Memory B cell (primary cell): ENCODE results near the gene OSBPL9.

Experiments used
- ATAC-seq: fragments of 150-1000 bp; cut with Tn5 transposase; 2 replicates; pipeline ENCODE4 v1.10.0; 2021; ENCODE audit warnings: low read depth, mild to moderate bottlenecking, moderate library complexity
- DNase-seq, 2 donors: peaks; one replicate each; pipeline ENCODE4 v3.0.0; 2022; ENCODE audit warnings: low spot score in 2 of 2
- H3K27ac Mint-ChIP-seq: one replicate; pipeline ENCODE4 v1.8.0; 2022; ENCODE audit warnings: mild to moderate bottlenecking, moderate library complexity, mixed read lengths
- H3K27me3 Mint-ChIP-seq: one replicate; pipeline ENCODE4 v1.8.0; 2022; ENCODE audit warnings: mixed read lengths
- H3K36me3 Mint-ChIP-seq: one replicate; pipeline ENCODE4 v1.8.0; 2022; ENCODE audit warnings: mild to moderate bottlenecking, mixed read lengths
- H3K4me1 Mint-ChIP-seq: one replicate; pipeline ENCODE4 v1.8.0; 2022; ENCODE audit warnings: mixed read lengths
- H3K4me3 Mint-ChIP-seq: one replicate; pipeline ENCODE4 v1.8.0; 2022; ENCODE audit warnings: mild to moderate bottlenecking, moderate library complexity, mixed read lengths
- H3K9me3 Mint-ChIP-seq: one replicate; pipeline ENCODE4 v1.8.0; 2022; ENCODE audit warnings: mixed read lengths

Gene OSBPL9

GRCh38 chr1:51829058-51829457, 212.2 kb downstream of the OSBPL9 start:
- no peaks in the 10 kb centered on the region for H3K27me3 Mint-ChIP-seq
- peaks cover 11% of the 10 kb centered on the region for H3K36me3 Mint-ChIP-seq
- H3K4me3 Mint-ChIP-seq: no peak overlapping the region
- H3K9me3 Mint-ChIP-seq: no peaks in the 10 kb centered on the region
- no peak for ATAC-seq
- no peak for DNase-seq
- H3K27ac Mint-ChIP-seq: no peak overlapping the region
- H3K4me1 Mint-ChIP-seq: no peaks in the 10 kb centered on the region

GRCh38 chr1:51833700-51834099, 216.8 kb downstream of the OSBPL9 start:
- no peak for ATAC-seq
- Mint-ChIP-seq H3K27ac (no peak overlapping the region), H3K36me3 (peaks cover 13% of the 10 kb centered on the region), H3K4me3 (no peak overlapping the region), H3K9me3 (no peaks in the 10 kb centered on the region), H3K4me1 (no peaks in the 10 kb centered on the region), H3K27me3 (no peaks in the 10 kb centered on the region)
- DNase-seq: no peak

GRCh38 chr1:51837243-51837642, 220.4 kb downstream of the OSBPL9 start:
- no peak overlapping the region for H3K4me3 Mint-ChIP-seq
- no peak for ATAC-seq
- no peak overlapping the region for H3K27ac Mint-ChIP-seq
- H3K36me3 Mint-ChIP-seq: peaks cover 14% of the 10 kb centered on the region
- no peaks in the 10 kb centered on the region for H3K9me3 Mint-ChIP-seq
- no peak for DNase-seq
- H3K27me3 Mint-ChIP-seq: no peaks in the 10 kb centered on the region
- H3K4me1 Mint-ChIP-seq: peaks cover 5% of the 10 kb centered on the region
